ENCODE results near the gene KLHDC4. TPM values are rescaled to one million over a fixed set of nuclear protein-coding genes. Genes with fewer than 3 reads are reported as not detected.

The KLHDC4 gene
- total RNA-seq, 1 experiment from 2014 or later = 36.3 TPM

GRCh38 chr16:87803385-87803784 is 37.6 kb upstream of the KLHDC4 start:
- DNase-seq (no peak), ATAC-seq (no peak)
- H3F3A ChIP-seq (ENCODE audit: low read length, unreplicated experiment) = no peaks in the 10 kb centered on the region
- H4K20me1 ChIP-seq (ENCODE audit: low read length) = no peaks in the 10 kb centered on the region
- no peak overlapping the region for H3K4me2 ChIP-seq (ENCODE audit: low read length)
- H3K4me3 ChIP-seq (ENCODE audit: low read length) = no peak overlapping the region
- BruUV-seq (replicated peaks) = no TSS peak
- H3K27ac ChIP-seq (ENCODE audit: low read length) = no peak overlapping the region
- no peaks in the 10 kb centered on the region for H3K9me3 ChIP-seq (ENCODE audit: low read length)
- ChIA-PET CTCF (no interaction called here), POLR2A (ENCODE audit: unreplicated experiment) (no interaction called here)
- intact Hi-C loops (cut with micrococcal nuclease) = no loop called here
- H3K9ac ChIP-seq (ENCODE audit: low read length) = no peak overlapping the region
- no peak overlapping the region for H2AFZ ChIP-seq (ENCODE audit: low read length)
- no peaks in the 10 kb centered on the region for H3K9me2 ChIP-seq (replicated peaks; ENCODE audit: low read length)
- TF ChIP-seq EZH2phosphoT487 (IDR thresholded peaks at IDR 0.05; ENCODE audit: borderline replicate concordance, low read length) = no peak
- TF ChIP-seq EZH2 (IDR thresholded peaks at IDR 0.05; ENCODE audit: low read length, unreplicated experiment) = no peak
- no peak for TF ChIP-seq CTCF (conservative IDR thresholded peaks at IDR 0.05; ENCODE audit: low read depth, low read length)
- H3K27me3 ChIP-seq (ENCODE audit: low read length) = no peaks in the 10 kb centered on the region
- no peaks in the 10 kb centered on the region for H3K36me3 ChIP-seq (ENCODE audit: low read depth, low read length)
- peaks cover 18% of the 10 kb centered on the region for H3K4me1 ChIP-seq (ENCODE audit: insufficient read depth, low read length)
- H3K79me2 ChIP-seq (ENCODE audit: low read length) = no peaks in the 10 kb centered on the region

DNA sequence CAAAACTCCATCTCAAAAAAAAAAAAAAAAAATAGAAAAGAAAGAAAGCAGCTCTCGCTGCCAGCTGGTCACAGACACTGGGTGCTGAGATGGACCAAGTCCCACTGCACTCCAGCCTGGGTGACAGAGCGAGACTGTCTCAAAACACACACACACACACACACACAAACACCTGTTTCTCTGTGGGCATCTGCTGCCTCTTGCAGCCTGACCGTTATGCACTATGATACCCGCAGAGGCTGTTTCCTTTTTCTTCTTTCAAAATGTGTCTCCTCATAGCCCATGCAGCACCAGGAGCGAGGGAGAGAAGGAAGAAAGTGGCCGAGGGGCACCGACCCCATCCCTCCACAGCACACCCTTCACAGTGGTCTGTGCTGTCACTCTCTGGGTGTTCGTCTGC is 36.9 kb upstream of the KLHDC4 start:
- BruUV-seq (replicated peaks) = no TSS peak
- Histone ChIP-seq H3K27me3 (ENCODE audit: low read length) (no peaks in the 10 kb centered on the region), H3K4me1 (ENCODE audit: insufficient read depth, low read length) (peaks cover 18% of the 10 kb centered on the region), H3K4me2 (ENCODE audit: low read length) (no peak overlapping the region), H3K4me3 (ENCODE audit: low read length) (no peak overlapping the region), H3K9me2 (replicated peaks; ENCODE audit: low read length) (no peaks in the 10 kb centered on the region), H3F3A (ENCODE audit: low read length, unreplicated experiment) (no peaks in the 10 kb centered on the region), H3K27ac (ENCODE audit: low read length) (no peak overlapping the region), H2AFZ (ENCODE audit: low read length) (no peak overlapping the region), H3K9me3 (ENCODE audit: low read length) (no peaks in the 10 kb centered on the region), H3K36me3 (ENCODE audit: low read depth, low read length) (no peaks in the 10 kb centered on the region), H4K20me1 (ENCODE audit: low read length) (no peaks in the 10 kb centered on the region), H3K79me2 (ENCODE audit: low read length) (no peaks in the 10 kb centered on the region), H3K9ac (ENCODE audit: low read length) (no peak overlapping the region)
- TF ChIP-seq EZH2phosphoT487 (IDR thresholded peaks at IDR 0.05; ENCODE audit: borderline replicate concordance, low read length) (no peak), CTCF (conservative IDR thresholded peaks at IDR 0.05; ENCODE audit: low read depth, low read length) (no peak), EZH2 (IDR thresholded peaks at IDR 0.05; ENCODE audit: low read length, unreplicated experiment) (no peak)
- intact Hi-C loops (cut with micrococcal nuclease) = no loop called here
- DNase-seq (no peak), ATAC-seq (no peak)
- ChIA-PET CTCF (no interaction called here), POLR2A (ENCODE audit: unreplicated experiment) (interaction anchor here (0.6 kb wide), 1 partner anchor 24 kb away, joined by 5 read pairs; no protein-coding TSS in a partner anchor)

DNA sequence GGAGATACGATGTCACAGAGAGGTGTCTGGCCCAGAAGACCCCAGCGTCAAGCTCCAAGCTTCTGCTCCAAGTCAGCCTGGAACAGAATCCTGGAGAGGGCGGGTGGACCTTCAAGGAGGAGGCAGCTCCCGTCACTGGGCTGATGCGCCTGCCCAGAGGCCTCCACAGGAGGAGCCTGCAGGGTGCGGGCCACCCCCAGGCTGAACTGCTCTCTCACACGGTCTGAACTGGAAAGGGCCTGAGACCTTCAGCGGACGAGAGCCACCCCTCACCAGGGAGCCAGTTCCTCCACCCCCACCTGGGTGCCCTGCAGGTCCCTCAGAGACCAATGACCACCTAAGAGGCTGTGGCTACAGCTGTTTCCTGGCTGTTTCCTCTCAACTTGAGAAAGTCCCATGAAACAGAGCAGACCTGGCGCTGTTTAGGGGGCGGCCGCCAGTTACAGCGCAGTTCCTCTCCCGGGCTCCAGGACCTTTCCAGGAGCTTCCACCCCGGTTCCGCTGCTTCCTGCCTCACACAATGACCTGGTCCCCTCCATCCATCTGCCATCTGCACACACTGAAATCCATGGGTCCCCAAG is 36.0 kb upstream of the KLHDC4 start:
- Histone ChIP-seq H3K9me3 (ENCODE audit: low read length) (no peaks in the 10 kb centered on the region), H3K9me2 (replicated peaks; ENCODE audit: low read length) (no peaks in the 10 kb centered on the region), H3K27me3 (ENCODE audit: low read length) (no peaks in the 10 kb centered on the region), H3K4me2 (ENCODE audit: low read length) (no peak overlapping the region), H3F3A (ENCODE audit: low read length, unreplicated experiment) (no peaks in the 10 kb centered on the region), H3K4me1 (ENCODE audit: insufficient read depth, low read length) (peaks cover 10% of the 10 kb centered on the region; the same call in 1 of the 2 replicates), H3K79me2 (ENCODE audit: low read length) (no peaks in the 10 kb centered on the region), H4K20me1 (ENCODE audit: low read length) (no peaks in the 10 kb centered on the region), H3K4me3 (ENCODE audit: low read length) (no peak overlapping the region), H3K36me3 (ENCODE audit: low read depth, low read length) (no peaks in the 10 kb centered on the region), H3K9ac (ENCODE audit: low read length) (no peak overlapping the region), H3K27ac (ENCODE audit: low read length) (no peak overlapping the region), H2AFZ (ENCODE audit: low read length) (no peak overlapping the region)
- TF ChIP-seq EZH2 (IDR thresholded peaks at IDR 0.05; ENCODE audit: low read length, unreplicated experiment) (no peak), CTCF (conservative IDR thresholded peaks at IDR 0.05; ENCODE audit: low read depth, low read length) (no peak), EZH2phosphoT487 (IDR thresholded peaks at IDR 0.05; ENCODE audit: borderline replicate concordance, low read length) (no peak)
- POLR2A ChIA-PET (ENCODE audit: unreplicated experiment) = no interaction called here
- no TSS peak for BruUV-seq (replicated peaks)
- intact Hi-C loops (cut with micrococcal nuclease) = no loop called here
- ATAC-seq = no peak
- CTCF ChIA-PET = no interaction called here
- DNase-seq = no peak
